ENCODE data around the gene FBXL7. TPM values are rescaled to one million over a fixed set of nuclear protein-coding genes. Genes with fewer than 3 reads are reported as not detected.

Gene FBXL7
- total RNA-seq, 1 experiment from 2014 or later: not detected

DNA sequence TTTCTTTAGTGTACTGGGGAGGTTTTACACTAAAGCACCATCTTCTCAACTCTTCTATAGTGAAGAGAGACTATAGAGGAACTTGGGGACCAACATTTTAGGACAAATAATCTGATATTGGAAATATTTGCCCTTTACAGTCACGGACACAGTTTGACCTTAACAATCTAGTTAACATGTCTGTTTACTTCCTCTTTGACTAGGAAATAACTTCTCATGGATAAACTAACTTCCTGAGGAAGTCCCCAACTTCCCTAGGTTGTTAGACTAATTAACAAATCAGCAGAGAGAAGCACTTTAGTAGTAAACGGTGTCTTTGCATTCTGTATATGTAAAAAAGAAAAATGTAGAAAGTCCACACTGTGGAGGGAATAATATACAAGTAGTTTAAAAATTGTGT, 127.7 kb downstream of the FBXL7 start:
- no TSS peak for BruUV-seq (replicated peaks)
- Mint-ChIP-seq H3K4me1 (ENCODE audit: insufficient read depth, unreplicated experiment) (no peaks in the 10 kb centered on the region), H3K27me3 (ENCODE audit: insufficient read depth, unreplicated experiment) (no peaks in the 10 kb centered on the region), H3K4me3 (ENCODE audit: unreplicated experiment) (no peak overlapping the region), H3K9me3 (ENCODE audit: unreplicated experiment) (no peaks in the 10 kb centered on the region), H3K27ac (ENCODE audit: low read depth, unreplicated experiment) (no peak overlapping the region), H3K36me3 (ENCODE audit: insufficient read depth, unreplicated experiment) (no peaks in the 10 kb centered on the region)
- TF ChIP-seq, protein P1, sequence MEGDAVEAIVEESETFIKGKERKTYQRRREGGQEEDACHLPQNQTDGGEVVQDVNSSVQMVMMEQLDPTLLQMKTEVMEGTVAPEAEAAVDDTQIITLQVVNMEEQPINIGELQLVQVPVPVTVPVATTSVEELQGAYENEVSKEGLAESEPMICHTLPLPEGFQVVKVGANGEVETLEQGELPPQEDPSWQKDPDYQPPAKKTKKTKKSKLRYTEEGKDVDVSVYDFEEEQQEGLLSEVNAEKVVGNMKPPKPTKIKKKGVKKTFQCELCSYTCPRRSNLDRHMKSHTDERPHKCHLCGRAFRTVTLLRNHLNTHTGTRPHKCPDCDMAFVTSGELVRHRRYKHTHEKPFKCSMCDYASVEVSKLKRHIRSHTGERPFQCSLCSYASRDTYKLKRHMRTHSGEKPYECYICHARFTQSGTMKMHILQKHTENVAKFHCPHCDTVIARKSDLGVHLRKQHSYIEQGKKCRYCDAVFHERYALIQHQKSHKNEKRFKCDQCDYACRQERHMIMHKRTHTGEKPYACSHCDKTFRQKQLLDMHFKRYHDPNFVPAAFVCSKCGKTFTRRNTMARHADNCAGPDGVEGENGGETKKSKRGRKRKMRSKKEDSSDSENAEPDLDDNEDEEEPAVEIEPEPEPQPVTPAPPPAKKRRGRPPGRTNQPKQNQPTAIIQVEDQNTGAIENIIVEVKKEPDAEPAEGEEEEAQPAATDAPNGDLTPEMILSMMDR (IDR thresholded peaks at IDR 0.05; ENCODE audit: unreplicated experiment): no peak
- ChIA-PET POLR2A (no interaction called here), CTCF (no interaction called here)
- intact Hi-C loops (cut with micrococcal nuclease): no loop called here
- DNase-seq (ENCODE audit: unreplicated experiment): no peak

- DNase-seq (ENCODE audit: unreplicated experiment): no peak
- Mint-ChIP-seq H3K27me3 (ENCODE audit: insufficient read depth, unreplicated experiment) (no peaks in the 10 kb centered on the region), H3K36me3 (ENCODE audit: insufficient read depth, unreplicated experiment) (no peaks in the 10 kb centered on the region), H3K4me1 (ENCODE audit: insufficient read depth, unreplicated experiment) (no peaks in the 10 kb centered on the region), H3K9me3 (ENCODE audit: unreplicated experiment) (no peaks in the 10 kb centered on the region), H3K4me3 (ENCODE audit: unreplicated experiment) (no peak overlapping the region), H3K27ac (ENCODE audit: low read depth, unreplicated experiment) (no peak overlapping the region)
- BruUV-seq (replicated peaks): no TSS peak
- intact Hi-C loops (cut with micrococcal nuclease): no loop called here
- TF ChIP-seq, protein P1 (IDR thresholded peaks at IDR 0.05; ENCODE audit: unreplicated experiment): no peak
- ChIA-PET POLR2A (no interaction called here), CTCF (no interaction called here)
These were observed 130.5 kb downstream of the FBXL7 start for GRCh38 chr5:15630441-15630840.

- TF ChIP-seq, protein P1 (IDR thresholded peaks at IDR 0.05; ENCODE audit: unreplicated experiment): no peak
- BruUV-seq (replicated peaks): no TSS peak
- H3K4me3 Mint-ChIP-seq (ENCODE audit: unreplicated experiment): no peak overlapping the region
- ChIA-PET CTCF (no interaction called here), POLR2A (interaction anchor here (0.7 kb wide), 1 partner anchor 46 kb away, joined by 4 read pairs; no protein-coding TSS in a partner anchor)
- intact Hi-C loops (cut with micrococcal nuclease): no loop called here
- no peak overlapping the region for H3K27ac Mint-ChIP-seq (ENCODE audit: low read depth, unreplicated experiment)
- no peaks in the 10 kb centered on the region for H3K36me3 Mint-ChIP-seq (ENCODE audit: insufficient read depth, unreplicated experiment)
- H3K4me1 Mint-ChIP-seq (ENCODE audit: insufficient read depth, unreplicated experiment): no peaks in the 10 kb centered on the region
- DNase-seq (ENCODE audit: unreplicated experiment): no peak
- H3K27me3 Mint-ChIP-seq (ENCODE audit: insufficient read depth, unreplicated experiment): no peaks in the 10 kb centered on the region
- H3K9me3 Mint-ChIP-seq (ENCODE audit: unreplicated experiment): peaks cover 6% of the 10 kb centered on the region
These were observed 134.8 kb downstream of the FBXL7 start for GRCh38 chr5:15634591-15635288.

DNA sequence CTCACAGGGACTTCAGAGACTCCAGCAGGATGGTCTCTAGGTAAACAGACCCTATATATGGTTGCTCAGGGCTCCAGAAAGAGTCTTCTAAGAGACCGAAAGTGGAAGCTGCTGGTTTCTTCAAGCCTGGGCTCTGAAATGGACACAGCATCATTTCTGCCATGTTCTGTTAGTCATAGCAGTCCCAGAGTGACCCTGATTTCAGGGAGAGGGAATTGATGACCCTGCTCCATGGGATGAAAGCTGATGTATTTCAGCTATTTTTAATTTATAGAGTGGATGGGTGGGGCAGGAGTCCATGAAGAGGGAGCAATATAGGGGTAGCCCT, 135.3 kb downstream of the FBXL7 start:
- DNase-seq (ENCODE audit: unreplicated experiment): no peak
- no peaks in the 10 kb centered on the region for H3K36me3 Mint-ChIP-seq (ENCODE audit: insufficient read depth, unreplicated experiment)
- ChIA-PET POLR2A (interaction anchor here (0.7 kb wide), 1 partner anchor 47 kb away, joined by 4 read pairs; no protein-coding TSS in a partner anchor), CTCF (interaction anchor here (1.0 kb wide), 1 partner anchor 30 kb away, joined by 3 read pairs; no protein-coding TSS in a partner anchor)
- H3K27me3 Mint-ChIP-seq (ENCODE audit: insufficient read depth, unreplicated experiment): no peaks in the 10 kb centered on the region
- H3K4me1 Mint-ChIP-seq (ENCODE audit: insufficient read depth, unreplicated experiment): no peaks in the 10 kb centered on the region
- no peak overlapping the region for H3K27ac Mint-ChIP-seq (ENCODE audit: low read depth, unreplicated experiment)
- intact Hi-C loops (cut with micrococcal nuclease): no loop called here
- BruUV-seq (replicated peaks): no TSS peak
- TF ChIP-seq, protein P1 (IDR thresholded peaks at IDR 0.05; ENCODE audit: unreplicated experiment): no peak
- H3K4me3 Mint-ChIP-seq (ENCODE audit: unreplicated experiment): no peak overlapping the region
- H3K9me3 Mint-ChIP-seq (ENCODE audit: unreplicated experiment): peaks cover 6% of the 10 kb centered on the region
